Bronchial epithelial cell (primary cell): ENCODE data around the gene COMTD1. TPM values are rescaled to one million over a fixed set of nuclear protein-coding genes. Genes with fewer than 3 reads are reported as not detected.
"Not testable (repeated sequence)": the region's sequence is repeated elsewhere in the genome, so short reads cannot be mapped to it uniquely, and the experiment has no call there.

Experiments used
- DNase-seq: peaks from one replicate; pipeline ENCODE4 v3.0.0-alpha.2; 2010; ENCODE audit warnings: low read depth
- FAIRE-seq: peaks from 2 replicates; lab custom pipeline; 2011; peaks lifted over from hg19 to GRCh38; lab: Jason Lieb, UNC
- H3K27me3 ChIP-seq: 2 replicates; pipeline ENCODE4 v1.5.1; 2011; ENCODE audit warnings: low read length; ENCODE audit not compliant: control insufficient read depth, insufficient read depth
- H3K36me3 ChIP-seq: 2 replicates; pipeline ENCODE4 v1.5.1; 2011; ENCODE audit warnings: low read length; ENCODE audit not compliant: control insufficient read depth, insufficient read depth
- H3K4me3 ChIP-seq: 2 replicates; pipeline ENCODE4 v1.5.1; 2011; ENCODE audit warnings: mild to moderate bottlenecking, low read depth, low read length, control low read depth
- total RNA-seq: library from RNA; depleted of rRNA; stranded (reverse); fragments of >200 nt; gene quantifications from 2 replicates; pipeline ENCODE4 v1.2.1, GENCODE V29; 2014
- TF ChIP-seq, protein P1 (sequence below): IDR thresholded peaks from 2 replicates; pipeline ENCODE4 v1.5.1; 2011; ENCODE audit warnings: mild to moderate bottlenecking, moderate library complexity, low read length, control low read depth, inconsistent platforms; ENCODE audit not compliant: insufficient read depth, severe bottlenecking

Gene COMTD1
- total RNA-seq, 1 donor from 2014 or later, result 11.8 TPM

DNA sequence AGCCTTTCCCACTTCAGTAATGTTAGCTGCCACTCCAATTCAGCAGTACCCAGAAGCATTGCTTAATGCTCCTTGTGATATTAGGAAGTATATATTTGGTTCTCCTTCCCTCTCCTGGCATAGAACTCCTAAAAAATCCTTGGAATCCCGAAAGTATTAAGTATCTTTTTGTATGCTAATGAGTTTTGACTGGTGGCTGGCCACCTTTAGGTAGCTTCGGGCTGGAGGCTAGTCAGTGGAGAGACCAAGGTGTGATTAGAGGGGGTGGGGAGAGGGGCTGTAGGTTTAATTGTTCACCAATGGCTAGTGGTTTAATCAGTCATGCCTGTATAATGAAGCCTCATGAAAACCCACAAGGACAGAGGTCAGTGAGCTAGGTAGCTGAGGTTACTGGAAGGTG is 12.2 kb downstream of the COMTD1 start:
- TF ChIP-seq, protein P1, sequence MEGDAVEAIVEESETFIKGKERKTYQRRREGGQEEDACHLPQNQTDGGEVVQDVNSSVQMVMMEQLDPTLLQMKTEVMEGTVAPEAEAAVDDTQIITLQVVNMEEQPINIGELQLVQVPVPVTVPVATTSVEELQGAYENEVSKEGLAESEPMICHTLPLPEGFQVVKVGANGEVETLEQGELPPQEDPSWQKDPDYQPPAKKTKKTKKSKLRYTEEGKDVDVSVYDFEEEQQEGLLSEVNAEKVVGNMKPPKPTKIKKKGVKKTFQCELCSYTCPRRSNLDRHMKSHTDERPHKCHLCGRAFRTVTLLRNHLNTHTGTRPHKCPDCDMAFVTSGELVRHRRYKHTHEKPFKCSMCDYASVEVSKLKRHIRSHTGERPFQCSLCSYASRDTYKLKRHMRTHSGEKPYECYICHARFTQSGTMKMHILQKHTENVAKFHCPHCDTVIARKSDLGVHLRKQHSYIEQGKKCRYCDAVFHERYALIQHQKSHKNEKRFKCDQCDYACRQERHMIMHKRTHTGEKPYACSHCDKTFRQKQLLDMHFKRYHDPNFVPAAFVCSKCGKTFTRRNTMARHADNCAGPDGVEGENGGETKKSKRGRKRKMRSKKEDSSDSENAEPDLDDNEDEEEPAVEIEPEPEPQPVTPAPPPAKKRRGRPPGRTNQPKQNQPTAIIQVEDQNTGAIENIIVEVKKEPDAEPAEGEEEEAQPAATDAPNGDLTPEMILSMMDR, result no peak
- FAIRE-seq (no peak), DNase-seq (no peak)
- Histone ChIP-seq H3K36me3 (peaks cover 21% of the 10 kb centered on the region), H3K4me3 (no peak overlapping the region), H3K27me3 (no peaks in the 10 kb centered on the region)

DNA sequence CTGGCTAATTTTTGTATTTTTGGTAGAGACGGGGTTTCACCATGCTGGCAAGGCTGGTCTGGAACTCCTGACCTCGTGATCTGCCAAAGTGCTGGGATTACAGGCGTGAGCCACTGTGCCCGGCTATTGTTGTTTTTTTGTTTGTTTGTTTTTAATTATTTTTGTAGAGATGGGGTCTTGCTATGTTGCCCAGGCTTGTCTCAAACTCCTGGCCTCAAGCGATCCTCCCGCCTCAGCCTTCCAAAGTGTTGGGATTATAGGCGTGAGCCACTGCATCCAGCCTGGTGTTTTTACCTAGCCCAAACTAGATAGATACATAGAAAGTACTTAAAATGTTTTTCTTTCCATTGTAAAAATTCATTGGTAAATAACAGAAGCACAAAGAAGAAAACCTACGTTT is 14.3 kb downstream of the COMTD1 start:
- not testable (repeated sequence) for FAIRE-seq, H3K4me3 ChIP-seq, H3K27me3 ChIP-seq, DNase-seq
- peaks cover 29% of the 10 kb centered on the region for H3K36me3 ChIP-seq

DNA sequence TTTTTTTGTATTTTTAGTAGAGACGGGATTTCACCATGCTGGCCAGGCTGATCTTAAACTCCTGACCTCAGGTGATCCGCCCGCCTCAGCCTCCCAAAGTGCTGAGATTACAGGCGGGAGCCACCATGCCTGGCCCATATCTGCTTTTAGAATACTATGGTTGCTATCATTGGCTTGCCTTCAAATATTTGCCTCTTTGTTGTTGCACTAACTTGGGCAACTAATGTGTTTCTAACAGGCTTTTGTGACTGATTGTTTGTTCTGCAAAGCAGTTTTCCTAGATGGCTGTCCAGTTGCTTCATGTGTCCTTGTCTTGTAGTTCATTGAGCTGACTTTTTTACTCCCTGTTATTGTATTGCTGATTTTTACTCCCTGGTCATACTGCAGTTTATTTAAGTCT is 15.5 kb downstream of the COMTD1 start:
- no peak overlapping the region for H3K4me3 ChIP-seq
- peaks cover 29% of the 10 kb centered on the region for H3K36me3 ChIP-seq
- no peaks in the 10 kb centered on the region for H3K27me3 ChIP-seq
- DNase-seq, result no peak
- TF ChIP-seq, protein P1, result no peak
- FAIRE-seq, result no peak

GRCh38 chr10:75212343-75212742 is 23.4 kb downstream of the COMTD1 start:
- no peak for DNase-seq
- H3K27me3 ChIP-seq, result no peaks in the 10 kb centered on the region
- H3K36me3 ChIP-seq, result peaks cover 12% of the 10 kb centered on the region
- no peak overlapping the region for H3K4me3 ChIP-seq
- no peak for FAIRE-seq
- TF ChIP-seq, protein P1, result no peak

DNA sequence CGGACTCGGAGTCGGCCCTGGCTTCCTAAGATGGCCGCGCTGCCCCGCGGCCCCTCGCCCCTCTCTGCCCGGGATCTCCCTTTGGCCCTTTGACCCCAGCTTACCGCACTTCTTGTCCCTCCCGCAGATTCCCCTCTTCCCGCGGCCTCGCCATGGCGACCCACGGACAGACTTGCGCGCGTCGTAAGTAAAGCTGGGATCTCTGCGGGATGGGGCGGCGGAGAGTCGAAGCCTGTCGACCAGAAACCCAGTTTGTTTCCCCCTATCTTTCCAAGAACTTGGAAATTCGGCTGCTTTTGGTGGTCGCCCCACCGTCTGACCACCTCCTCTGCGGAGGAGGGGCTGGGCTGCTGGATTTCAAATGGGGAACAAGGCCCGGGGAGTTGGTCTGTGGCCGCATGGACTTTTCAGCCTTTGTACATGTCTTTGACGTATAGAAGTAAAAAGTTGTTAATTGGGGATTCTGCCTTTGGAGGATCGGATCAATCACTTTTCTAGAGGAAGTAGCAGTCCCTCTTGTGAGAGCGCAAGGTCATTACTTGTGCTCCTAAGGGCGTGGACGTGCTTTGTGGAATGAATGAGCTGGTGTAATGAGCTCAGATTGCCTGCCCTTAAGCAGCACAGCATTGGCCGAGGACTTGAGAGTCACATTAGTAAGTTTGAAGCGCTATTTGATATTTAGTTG is 24.6 kb downstream of the COMTD1 start:
- H3K27me3 ChIP-seq, result no peaks in the 10 kb centered on the region
- FAIRE-seq, result no peak
- peak overlapping the region; percentile 84 for H3K4me3 ChIP-seq
- TF ChIP-seq, protein P1, result no peak
- peak; percentile 74 for DNase-seq
- peaks cover 6% of the 10 kb centered on the region for H3K36me3 ChIP-seq

GRCh38 chr10:75210282-75211006 is 25.3 kb downstream of the COMTD1 start, which contains the start of gene VDAC2:
Gene VDAC2 (plus strand): TSS chr10:75210796. CDS start chr10:75211159, 363 bp downstream.
- DNase-seq, result peak; percentile 66
- TF ChIP-seq, protein P1, result no peak
- H3K27me3 ChIP-seq, result no peaks in the 10 kb centered on the region
- no peak for FAIRE-seq
- peaks cover 6% of the 10 kb centered on the region for H3K36me3 ChIP-seq
- peak within 1 kb of the TSS; percentile 84 for H3K4me3 ChIP-seq
